ENCODE results near the gene COPS9.

The COPS9 gene

GRCh38 chr2:240132651-240132980 is 3.5 kb downstream of the COPS9 start:
- no peak for DNase-seq

GRCh38 chr2:240131941-240132650 is 4.0 kb downstream of the COPS9 start:
- no peak for DNase-seq

DNA sequence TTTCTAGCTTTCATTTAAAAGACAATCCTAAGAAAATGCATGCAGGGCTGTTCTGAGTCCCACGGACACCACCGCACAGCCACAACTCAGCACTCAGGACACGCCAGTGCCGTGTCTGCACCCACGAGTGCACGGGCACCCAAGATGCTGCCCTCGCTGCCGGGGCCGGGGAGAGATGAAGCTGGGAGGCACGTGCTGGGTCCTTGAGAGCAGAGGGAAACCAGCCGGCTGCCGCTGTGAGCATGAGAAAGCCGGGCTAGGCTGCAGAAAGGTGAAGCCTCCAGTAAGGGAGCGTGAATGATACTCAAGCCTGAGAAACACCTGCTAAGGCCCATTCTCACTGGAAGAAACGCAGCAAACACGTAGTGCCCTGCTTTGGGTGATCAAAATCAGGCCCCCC is 4.8 kb downstream of the COPS9 start:
- no peak for DNase-seq

GRCh38 chr2:240130393-240131195 is 5.5 kb downstream of the COPS9 start:
- DNase-seq, result no peak

- no peak for DNase-seq
These were observed 6.2 kb downstream of the COPS9 start for GRCh38 chr2:240129731-240130392.

- no peak for DNase-seq
These were observed 6.8 kb downstream of the COPS9 start for GRCh38 chr2:240129311-240129710.

DNA sequence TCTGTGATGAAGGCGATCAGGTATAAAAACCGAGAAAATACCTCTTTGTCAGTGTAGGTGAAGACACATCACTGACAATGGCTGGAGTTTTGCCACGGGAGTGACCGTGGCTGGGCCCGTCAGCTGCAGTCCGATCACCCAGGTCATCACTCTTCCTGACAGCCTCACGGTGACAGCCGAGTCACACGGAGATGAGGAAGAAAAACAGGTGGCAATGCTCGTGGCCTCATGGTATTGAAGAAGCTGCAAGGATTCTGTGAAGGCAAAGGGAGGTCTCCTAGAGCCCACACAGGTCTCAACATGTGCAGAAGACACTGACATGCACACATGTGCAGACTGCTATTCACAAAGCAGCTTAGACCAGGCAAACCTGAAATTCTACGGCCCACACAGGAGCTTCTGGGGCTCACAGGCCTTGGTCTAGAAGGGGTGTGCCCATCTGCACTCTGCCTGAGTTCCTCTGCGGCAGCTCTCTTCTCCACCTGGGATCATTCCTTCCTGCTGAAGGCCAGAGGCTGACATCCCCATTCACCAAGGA is 7.4 kb downstream of the COPS9 start:
- no peak for DNase-seq

DNA sequence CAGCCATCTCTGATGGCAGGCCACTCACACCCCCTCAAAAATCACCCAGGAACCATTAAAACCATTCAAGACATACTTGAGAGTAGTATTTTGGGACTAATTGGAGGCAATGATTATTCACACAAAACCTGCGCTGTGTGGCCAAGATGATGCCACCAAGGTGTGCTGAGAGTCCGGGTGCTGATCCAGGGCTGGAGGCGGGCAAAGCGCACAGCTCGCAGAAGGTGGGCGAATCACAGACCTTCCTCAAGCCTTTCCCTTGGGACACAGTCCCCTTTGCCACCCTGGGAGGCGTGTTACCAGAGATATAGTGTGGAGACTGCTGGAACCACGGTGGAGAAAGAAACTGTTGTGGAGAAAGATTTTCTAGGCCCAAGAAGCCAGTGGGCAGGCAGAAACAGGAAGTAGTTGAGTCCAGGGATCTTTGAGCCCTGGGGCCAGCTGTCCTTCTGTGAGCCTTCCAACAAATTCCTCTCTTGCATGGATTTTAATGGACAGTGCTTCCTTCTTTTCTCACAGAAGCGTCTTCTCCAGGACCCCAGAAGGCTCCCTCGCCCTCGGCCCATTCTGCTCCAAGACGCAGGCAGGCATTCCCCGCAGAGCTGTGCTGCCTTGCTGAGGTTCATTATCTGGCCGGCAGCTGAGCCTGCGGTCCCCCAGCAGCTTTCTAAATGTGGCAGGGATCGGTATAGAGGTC is 8.0 kb downstream of the COPS9 start:
- DNase-seq, result no peak

DNA sequence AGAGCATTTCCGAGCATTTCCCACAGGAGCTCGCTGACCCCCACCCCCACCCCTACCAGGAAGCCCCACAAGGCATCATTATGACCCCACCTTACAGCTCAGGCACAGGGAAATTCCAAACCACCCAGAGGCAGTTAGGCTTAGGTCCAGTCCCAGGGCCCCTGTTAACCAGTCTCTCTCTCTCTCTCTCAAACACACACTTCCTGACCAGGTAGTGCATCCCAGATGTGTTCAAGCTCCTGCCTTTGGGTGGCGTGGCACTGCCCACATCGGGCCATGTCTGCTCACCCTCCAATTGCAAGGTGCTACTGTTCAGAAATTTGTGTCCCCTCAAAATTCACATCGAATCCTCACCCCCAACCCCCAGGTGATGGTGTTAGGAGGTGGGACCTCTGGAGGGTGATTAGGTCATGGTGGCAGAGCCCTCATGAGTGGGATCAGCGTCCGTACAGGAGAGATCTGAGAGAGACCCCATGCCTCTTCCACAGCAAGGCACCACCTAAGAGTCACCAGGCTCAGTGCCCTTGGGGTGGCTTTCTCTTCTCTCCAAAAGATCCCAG is 8.8 kb downstream of the COPS9 start:
- no peak for DNase-seq

DNA sequence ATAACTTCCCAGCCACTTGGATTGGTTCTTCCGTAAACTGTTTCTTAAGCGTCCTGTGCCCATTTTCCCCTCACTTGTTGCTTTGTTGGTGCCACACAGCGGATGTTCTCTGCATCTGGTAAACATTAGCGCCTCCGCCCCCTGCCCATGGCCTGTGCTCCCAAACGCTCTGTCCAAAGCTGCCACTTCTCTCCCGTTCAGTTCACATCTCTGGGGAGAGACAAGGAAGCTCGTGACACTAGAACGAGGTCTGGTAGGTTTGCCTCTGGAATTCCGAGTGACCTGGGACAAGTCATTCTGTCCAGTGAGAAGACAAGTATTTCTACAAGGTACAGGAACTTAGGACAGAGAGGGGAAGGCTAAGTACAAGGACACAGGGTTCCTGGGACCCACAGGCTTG is 9.4 kb downstream of the COPS9 start:
- no peak for DNase-seq

GRCh38 chr2:240125742-240126141 is 10.4 kb downstream of the COPS9 start:
- DNase-seq, result no peak

- DNase-seq, result no peak
These were observed 11.5 kb downstream of the COPS9 start for GRCh38 chr2:240124651-240125030.

- no peak for DNase-seq
These were observed 12.1 kb downstream of the COPS9 start for GRCh38 chr2:240123821-240124650.

GRCh38 chr2:240121675-240122074 is 14.4 kb downstream of the COPS9 start:
- DNase-seq, result no peak

DNA sequence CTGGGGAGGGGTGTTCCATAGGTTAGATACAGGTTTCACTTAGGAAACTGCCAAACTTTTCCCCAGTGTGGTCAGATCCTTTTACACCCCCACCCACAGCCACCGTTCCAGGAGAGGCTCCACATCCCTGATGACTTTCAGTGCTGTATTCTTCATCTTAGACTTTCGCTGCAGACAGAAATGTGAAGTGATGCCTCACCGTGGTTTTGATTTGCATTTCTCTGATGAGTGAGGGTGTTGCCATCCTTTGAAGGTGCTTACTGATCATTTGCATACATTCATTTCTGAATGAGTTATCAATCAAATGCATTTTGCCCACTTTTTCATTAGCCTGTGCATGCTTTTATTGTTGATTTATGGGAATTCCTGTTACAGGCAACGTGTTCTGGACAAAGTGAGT is 14.9 kb downstream of the COPS9 start:
- no peak for DNase-seq

- DNase-seq, result no peak
These were observed 21.9 kb downstream of the COPS9 start for GRCh38 chr2:240114233-240114632.

DNA sequence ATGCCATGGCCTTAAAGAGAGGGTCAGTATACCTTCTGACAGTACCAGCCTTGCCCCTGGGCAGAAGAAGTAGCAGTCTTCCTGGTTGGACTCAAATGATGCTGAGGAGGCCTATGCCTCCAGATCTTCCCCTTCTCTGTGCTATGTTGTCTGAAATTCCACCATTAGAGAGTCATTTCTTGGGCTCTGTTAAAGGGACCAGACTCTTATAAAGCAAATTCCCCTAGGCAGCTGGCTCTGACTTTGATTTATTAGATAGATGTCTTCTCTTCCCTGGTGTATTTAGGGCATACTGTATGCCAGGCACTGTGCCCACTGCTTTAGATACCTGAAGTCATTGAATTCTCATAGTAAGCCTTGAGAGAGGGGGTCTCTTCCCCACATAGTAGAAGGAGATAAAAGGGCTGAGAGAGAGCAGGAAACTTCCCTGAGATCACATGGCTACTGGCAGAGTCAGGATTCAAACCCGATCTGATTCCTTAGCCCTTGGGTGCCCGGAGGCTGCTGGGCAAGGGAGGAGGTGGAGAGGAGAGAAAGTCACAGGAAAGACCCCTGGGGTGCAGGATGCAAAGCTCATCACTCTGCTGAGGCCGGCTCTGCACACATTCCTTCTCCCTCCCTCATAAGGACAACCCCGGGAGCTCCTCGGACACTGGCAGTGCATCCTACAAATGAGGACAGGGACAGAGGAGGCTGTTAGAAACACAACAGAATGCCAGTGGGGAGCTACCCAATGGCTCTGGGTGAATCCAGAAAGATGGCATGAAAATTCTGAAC is 23.0 kb downstream of the COPS9 start:
- no peak for DNase-seq

DNA sequence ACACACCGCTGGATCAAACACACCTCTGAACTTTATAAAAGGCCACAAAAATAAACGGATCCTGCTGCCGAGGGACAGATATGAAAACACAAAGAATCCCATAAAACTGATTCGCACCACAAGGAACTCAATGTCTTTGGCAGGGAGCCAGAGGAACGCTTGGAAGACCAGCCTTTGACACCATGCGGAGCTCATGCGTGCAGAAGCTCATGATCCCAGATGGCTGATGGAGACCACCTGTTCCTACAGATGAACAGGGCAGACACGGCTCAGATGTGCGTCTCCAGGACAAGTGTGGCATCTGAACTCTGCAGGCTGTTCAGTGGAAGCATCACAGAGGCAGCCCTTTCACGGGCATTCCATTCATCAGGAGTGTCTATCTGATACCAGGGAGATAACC is 24.9 kb downstream of the COPS9 start:
- DNase-seq, result peak; percentile 37

GRCh38 chr2:240109386-240109785 is 26.7 kb downstream of the COPS9 start:
- DNase-seq, result no peak

DNA sequence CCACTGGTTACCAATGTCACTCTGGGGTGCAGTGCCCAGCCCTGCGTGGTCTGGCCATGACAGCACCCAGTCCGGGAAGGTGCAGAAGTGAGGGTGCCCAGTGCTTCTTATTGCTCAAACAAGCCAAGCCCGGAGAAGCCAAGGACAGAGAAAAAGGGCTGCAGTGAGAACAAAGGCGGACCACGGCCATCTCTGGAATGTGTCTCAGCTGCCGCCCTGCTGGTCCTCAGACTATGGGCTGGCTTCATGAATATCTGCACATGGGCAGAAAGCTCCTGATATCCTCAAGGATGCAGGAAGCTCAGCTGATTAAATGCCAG is 28.7 kb downstream of the COPS9 start:
- DNase-seq, result no peak

DNA sequence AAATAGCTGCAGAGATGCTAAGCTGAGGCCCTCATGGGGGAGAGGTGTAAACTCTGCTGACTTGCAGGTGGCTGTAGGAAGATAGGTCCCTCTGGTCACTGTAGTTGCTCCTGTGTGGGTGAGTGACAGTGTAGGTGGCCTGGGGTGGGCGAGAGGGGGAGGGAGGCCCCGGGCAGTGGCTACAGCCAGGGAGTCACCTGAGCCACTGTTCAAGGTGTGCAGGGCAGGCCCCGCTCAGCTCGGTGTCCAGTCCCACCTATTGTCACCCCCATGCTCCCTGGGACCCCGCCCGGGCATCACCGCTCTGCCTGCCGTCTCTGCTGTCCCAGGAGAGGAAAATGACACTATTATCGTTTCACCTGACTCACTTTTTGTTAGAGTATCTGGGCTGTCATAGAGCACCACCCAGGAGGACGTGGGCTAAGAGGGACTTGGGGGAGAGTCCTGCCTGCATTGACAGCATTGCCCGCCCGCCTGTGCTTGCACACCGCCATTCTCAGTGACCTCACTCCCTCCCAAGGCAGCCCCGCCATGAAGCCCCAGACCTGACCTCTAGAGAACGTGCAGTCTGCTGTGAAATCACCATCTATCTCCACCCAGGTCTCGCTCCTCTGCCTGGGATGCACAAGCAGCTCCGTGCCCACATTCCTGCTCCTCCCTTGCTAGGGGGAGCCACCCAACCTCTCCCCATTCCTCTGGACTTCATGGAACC is 29.2 kb downstream of the COPS9 start:
- DNase-seq, result no peak
